Neural progenitor cell (in vitro differentiated cells): ENCODE measurements around the gene PARP14. TPM values are rescaled to one million over a fixed set of nuclear protein-coding genes. Genes with fewer than 3 reads are reported as not detected.

Experiments used
- DNase-seq: peaks from one replicate; pipeline ENCODE4 v3.0.0-alpha.2; 2016; ENCODE audit warnings: low spot score
- H2AFZ ChIP-seq: fragments of 200-600 bp; sonication (generic); replicated peaks from 2 replicates; pipeline ENCODE4 v1.6.1; 2016; ENCODE audit warnings: antibody characterized with exemption
- H3F3A ChIP-seq: fragments of 200-600 bp; sonication (generic); 2 replicates; pipeline ENCODE4 v1.6.1; 2016; ENCODE audit warnings: antibody characterized with exemption, low read depth
- H3K27ac ChIP-seq: fragments of 200-600 bp; sonication (generic); 2 replicates; pipeline ENCODE4 v1.5.1; 2016; ENCODE audit warnings: mild to moderate bottlenecking
- H3K27me3 ChIP-seq: fragments of 200-600 bp; sonication (generic); 2 replicates; pipeline ENCODE4 v1.6.1; 2016; ENCODE audit warnings: mild to moderate bottlenecking, moderate library complexity
- H3K36me3 ChIP-seq: fragments of 200-600 bp; sonication (generic); 2 replicates; pipeline ENCODE4 v1.5.1; 2016
- H3K4me1 ChIP-seq: fragments of 200-600 bp; sonication (generic); 2 replicates; pipeline ENCODE4 v1.6.1; 2016; ENCODE audit warnings: mixed run types
- H3K4me2 ChIP-seq: fragments of 200-600 bp; sonication (generic); 2 replicates; pipeline ENCODE4 v1.6.1; 2016
- H3K4me3 ChIP-seq: fragments of 200-600 bp; sonication (generic); 2 replicates; pipeline ENCODE4 v1.5.1; 2016
- H3K79me2 ChIP-seq: fragments of 200-600 bp; sonication (generic); 2 replicates; pipeline ENCODE4 v1.6.1; 2016; ENCODE audit warnings: low read depth
- H3K9ac ChIP-seq: fragments of 200-600 bp; sonication (generic); 2 replicates; pipeline ENCODE4 v1.6.1; 2016
- H3K9me3 ChIP-seq: fragments of 200-600 bp; sonication (generic); 2 replicates; pipeline ENCODE4 v1.5.1; 2016; ENCODE audit warnings: low read depth
- H4K20me1 ChIP-seq: fragments of 200-600 bp; sonication (generic); 2 replicates; pipeline ENCODE4 v1.6.1; 2016; ENCODE audit warnings: low read depth
- H3K27ac Mint-ChIP-seq: 3 replicates; pipeline ENCODE4 v1.8.0; 2021; ENCODE audit warnings: mixed read lengths
- H3K27me3 Mint-ChIP-seq: 2 replicates; pipeline ENCODE4 v1.8.0; 2022; ENCODE audit warnings: low read depth, mild to moderate bottlenecking, inconsistent platforms, moderate library complexity, mixed read lengths; ENCODE audit not compliant: insufficient read depth
- H3K36me3 Mint-ChIP-seq: 3 replicates; pipeline ENCODE4 v1.8.0; 2021; ENCODE audit warnings: mixed read lengths
- H3K4me1 Mint-ChIP-seq: 3 replicates; pipeline ENCODE4 v1.8.0; 2021; ENCODE audit warnings: mixed read lengths
- H3K4me3 Mint-ChIP-seq: 3 replicates; pipeline ENCODE4 v1.8.0; 2021; ENCODE audit warnings: mild to moderate bottlenecking, moderate library complexity, mixed read lengths
- H3K9me3 Mint-ChIP-seq: 3 replicates; pipeline ENCODE4 v1.8.0; 2020; ENCODE audit warnings: mixed read lengths
- EZH2 ChIP-seq: fragments of 200-600 bp; sonication (generic); IDR thresholded peaks from 2 replicates; pipeline ENCODE4 v1.6.1; 2017; ENCODE audit warnings: antibody characterized with exemption, mild to moderate bottlenecking, moderate library complexity
- EZH2phosphoT487 ChIP-seq: fragments of 200-600 bp; sonication (generic); IDR thresholded peaks from 2 replicates; pipeline ENCODE4 v1.6.1; 2017; ENCODE audit warnings: antibody characterized with exemption
- total RNA-seq: library from RNA; depleted of rRNA; stranded (reverse); fragments of >200 nt; gene quantifications from 2 replicates; pipeline ENCODE4 v1.2.3, GENCODE V29; 2015; ENCODE audit warnings: low replicate concordance
- TF ChIP-seq, protein P1 (sequence below): fragments of 200-600 bp; sonication (generic); IDR thresholded peaks from 2 replicates; pipeline ENCODE4 v1.5.1; 2017; ENCODE audit warnings: antibody characterized with exemption, mild to moderate bottlenecking

The PARP14 gene
- total RNA-seq, 1 donor from 2014 or later, result 6.1 TPM

- peaks cover 14% of the 10 kb centered on the region for H3F3A ChIP-seq
- H3K9ac ChIP-seq, result no peak overlapping the region
- DNase-seq, result no peak
- H3K9me3 ChIP-seq, result no peaks in the 10 kb centered on the region
- Mint-ChIP-seq H3K4me3 (no peak overlapping the region), H3K27me3 (peaks cover 2% of the 10 kb centered on the region), H3K9me3 (no peaks in the 10 kb centered on the region), H3K36me3 (peaks cover 2% of the 10 kb centered on the region), H3K27ac (no peak overlapping the region), H3K4me1 (no peaks in the 10 kb centered on the region)
- no peak overlapping the region for H3K27ac ChIP-seq
- H3K4me3 ChIP-seq, result no peak overlapping the region
- H3K4me2 ChIP-seq, result no peak overlapping the region
- H4K20me1 ChIP-seq, result no peaks in the 10 kb centered on the region
- H2AFZ ChIP-seq, result no peak overlapping the region
- H3K27me3 ChIP-seq, result no peaks in the 10 kb centered on the region
- no peak for TF ChIP-seq EZH2
- TF ChIP-seq, protein P1, sequence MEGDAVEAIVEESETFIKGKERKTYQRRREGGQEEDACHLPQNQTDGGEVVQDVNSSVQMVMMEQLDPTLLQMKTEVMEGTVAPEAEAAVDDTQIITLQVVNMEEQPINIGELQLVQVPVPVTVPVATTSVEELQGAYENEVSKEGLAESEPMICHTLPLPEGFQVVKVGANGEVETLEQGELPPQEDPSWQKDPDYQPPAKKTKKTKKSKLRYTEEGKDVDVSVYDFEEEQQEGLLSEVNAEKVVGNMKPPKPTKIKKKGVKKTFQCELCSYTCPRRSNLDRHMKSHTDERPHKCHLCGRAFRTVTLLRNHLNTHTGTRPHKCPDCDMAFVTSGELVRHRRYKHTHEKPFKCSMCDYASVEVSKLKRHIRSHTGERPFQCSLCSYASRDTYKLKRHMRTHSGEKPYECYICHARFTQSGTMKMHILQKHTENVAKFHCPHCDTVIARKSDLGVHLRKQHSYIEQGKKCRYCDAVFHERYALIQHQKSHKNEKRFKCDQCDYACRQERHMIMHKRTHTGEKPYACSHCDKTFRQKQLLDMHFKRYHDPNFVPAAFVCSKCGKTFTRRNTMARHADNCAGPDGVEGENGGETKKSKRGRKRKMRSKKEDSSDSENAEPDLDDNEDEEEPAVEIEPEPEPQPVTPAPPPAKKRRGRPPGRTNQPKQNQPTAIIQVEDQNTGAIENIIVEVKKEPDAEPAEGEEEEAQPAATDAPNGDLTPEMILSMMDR, result no peak
- no peak for TF ChIP-seq EZH2phosphoT487
- no peaks in the 10 kb centered on the region for H3K36me3 ChIP-seq
- no peaks in the 10 kb centered on the region for H3K79me2 ChIP-seq
- peaks cover 1% of the 10 kb centered on the region for H3K4me1 ChIP-seq
Observed at GRCh38 chr3:122766430-122766829, 85.8 kb downstream of the PARP14 start.

- Mint-ChIP-seq H3K9me3 (no peaks in the 10 kb centered on the region), H3K27me3 (peaks cover 2% of the 10 kb centered on the region), H3K4me3 (no peak overlapping the region), H3K27ac (no peak overlapping the region), H3K4me1 (no peaks in the 10 kb centered on the region), H3K36me3 (peaks cover 2% of the 10 kb centered on the region)
- Histone ChIP-seq H3K79me2 (no peaks in the 10 kb centered on the region), H4K20me1 (no peaks in the 10 kb centered on the region), H3K9ac (no peak overlapping the region), H3K9me3 (no peaks in the 10 kb centered on the region), H3K4me3 (no peak overlapping the region), H3K4me1 (no peaks in the 10 kb centered on the region), H3K27me3 (no peaks in the 10 kb centered on the region), H3K27ac (no peak overlapping the region), H2AFZ (no peak overlapping the region), H3K4me2 (no peak overlapping the region), H3F3A (peaks cover 2% of the 10 kb centered on the region), H3K36me3 (no peaks in the 10 kb centered on the region)
- TF ChIP-seq, protein P1, result no peak
- TF ChIP-seq EZH2 (no peak), EZH2phosphoT487 (no peak)
- DNase-seq, result no peak
Observed at GRCh38 chr3:122767540-122768372, 87.1 kb downstream of the PARP14 start.

- Histone ChIP-seq H3K36me3 (no peaks in the 10 kb centered on the region), H3K4me1 (no peaks in the 10 kb centered on the region), H3F3A (peaks cover 4% of the 10 kb centered on the region), H4K20me1 (no peaks in the 10 kb centered on the region), H3K4me3 (no peak overlapping the region), H3K27me3 (no peaks in the 10 kb centered on the region), H3K4me2 (no peak overlapping the region), H3K27ac (no peak overlapping the region), H2AFZ (no peak overlapping the region), H3K9ac (no peak overlapping the region), H3K9me3 (no peaks in the 10 kb centered on the region), H3K79me2 (no peaks in the 10 kb centered on the region)
- Mint-ChIP-seq H3K27me3 (no peaks in the 10 kb centered on the region), H3K4me1 (no peaks in the 10 kb centered on the region), H3K36me3 (peaks cover 2% of the 10 kb centered on the region), H3K9me3 (no peaks in the 10 kb centered on the region), H3K4me3 (no peak overlapping the region), H3K27ac (no peak overlapping the region)
- no peak for TF ChIP-seq EZH2phosphoT487
- TF ChIP-seq EZH2, result no peak
- TF ChIP-seq, protein P1, result no peak
- DNase-seq, result no peak
Observed at GRCh38 chr3:122770521-122771202, 90.0 kb downstream of the PARP14 start.
